IPS-18a (cell line): ENCODE measurements around the gene CRKL.
"Not testable (repeated sequence)": the region's sequence is repeated elsewhere in the genome, so short reads cannot be mapped to it uniquely, and the experiment has no call there.

Experiments
- H3K27ac ChIP-seq: one replicate; pipeline ENCODE4 v1.5.1; 2013; ENCODE audit warnings: low read length
- H3K27me3 ChIP-seq: one replicate; pipeline ENCODE4 v1.6.1; 2013; ENCODE audit warnings: mild to moderate bottlenecking, low read length; ENCODE audit not compliant: control insufficient read depth, insufficient read depth
- H3K36me3 ChIP-seq: one replicate; pipeline ENCODE4 v1.6.1; 2013; ENCODE audit warnings: low read depth, low read length; ENCODE audit not compliant: control insufficient read depth
- H3K4me1 ChIP-seq: one replicate; pipeline ENCODE4 v1.6.1; 2013; ENCODE audit warnings: low read depth, low read length; ENCODE audit not compliant: control insufficient read depth
- H3K4me3 ChIP-seq: one replicate; pipeline ENCODE4 v1.5.1; 2013; ENCODE audit warnings: low read length
- H3K9ac ChIP-seq: one replicate; pipeline ENCODE4 v1.6.1; 2013; ENCODE audit warnings: mild to moderate bottlenecking, low read length, moderate library complexity
- H3K9me3 ChIP-seq: one replicate; pipeline ENCODE4 v1.6.1; 2013; ENCODE audit warnings: low read depth, low read length; ENCODE audit not compliant: control insufficient read depth

Gene CRKL

DNA sequence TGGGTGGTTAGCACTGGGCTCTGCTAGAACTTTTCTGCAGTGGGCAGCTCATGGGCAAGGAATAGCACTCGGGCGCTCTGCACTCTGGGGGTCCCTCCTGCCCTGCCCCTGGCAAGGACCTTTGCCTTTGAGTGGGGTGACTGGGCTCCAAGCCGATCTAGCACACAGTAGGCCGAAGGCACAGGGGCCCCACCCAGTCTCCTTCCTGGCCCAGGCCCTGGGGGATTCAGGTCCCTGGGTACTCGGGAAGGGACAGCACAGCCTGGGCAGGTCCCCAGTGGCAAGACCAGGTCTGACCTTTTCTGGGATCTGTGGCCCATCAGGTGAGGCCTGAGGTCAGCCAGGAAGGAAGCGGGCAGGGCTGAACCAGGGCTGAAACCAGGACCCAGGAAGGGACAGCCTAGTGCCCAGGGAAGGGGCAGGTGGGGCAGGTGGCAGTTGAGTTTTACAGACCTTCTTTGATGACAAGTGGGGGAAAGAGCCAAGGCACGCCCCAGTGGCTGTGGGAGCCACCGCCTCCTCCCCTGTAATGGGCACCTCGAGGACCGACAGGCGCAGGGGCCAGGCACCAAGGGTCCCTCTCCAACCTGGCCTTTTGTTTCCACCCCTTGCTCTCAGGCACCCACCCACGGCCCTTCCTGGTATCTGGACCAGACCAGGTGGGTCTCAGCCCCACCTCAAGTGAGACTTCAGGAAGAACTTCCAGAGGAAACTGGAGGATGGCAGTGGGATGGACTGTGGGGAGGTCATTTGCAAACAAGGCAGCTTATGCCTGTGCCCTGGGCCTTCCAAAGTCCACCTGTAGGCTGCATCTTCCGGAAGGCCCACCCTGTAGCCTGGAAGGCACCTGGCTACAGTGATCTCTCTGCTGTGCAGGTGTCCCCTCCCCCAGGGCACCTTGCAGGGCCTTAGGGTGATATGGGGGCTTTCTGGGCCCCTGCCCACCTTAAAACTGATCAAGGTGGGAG is 49.0 kb downstream of the CRKL start:
- Histone ChIP-seq H3K27me3 (peaks cover 72% of the 10 kb centered on the region), H3K9me3 (no peaks in the 10 kb centered on the region), H3K4me3 (no peak overlapping the region), H3K9ac (no peak overlapping the region), H3K4me1 (peaks cover 18% of the 10 kb centered on the region), H3K27ac (no peak overlapping the region), H3K36me3 (no peaks in the 10 kb centered on the region)

DNA sequence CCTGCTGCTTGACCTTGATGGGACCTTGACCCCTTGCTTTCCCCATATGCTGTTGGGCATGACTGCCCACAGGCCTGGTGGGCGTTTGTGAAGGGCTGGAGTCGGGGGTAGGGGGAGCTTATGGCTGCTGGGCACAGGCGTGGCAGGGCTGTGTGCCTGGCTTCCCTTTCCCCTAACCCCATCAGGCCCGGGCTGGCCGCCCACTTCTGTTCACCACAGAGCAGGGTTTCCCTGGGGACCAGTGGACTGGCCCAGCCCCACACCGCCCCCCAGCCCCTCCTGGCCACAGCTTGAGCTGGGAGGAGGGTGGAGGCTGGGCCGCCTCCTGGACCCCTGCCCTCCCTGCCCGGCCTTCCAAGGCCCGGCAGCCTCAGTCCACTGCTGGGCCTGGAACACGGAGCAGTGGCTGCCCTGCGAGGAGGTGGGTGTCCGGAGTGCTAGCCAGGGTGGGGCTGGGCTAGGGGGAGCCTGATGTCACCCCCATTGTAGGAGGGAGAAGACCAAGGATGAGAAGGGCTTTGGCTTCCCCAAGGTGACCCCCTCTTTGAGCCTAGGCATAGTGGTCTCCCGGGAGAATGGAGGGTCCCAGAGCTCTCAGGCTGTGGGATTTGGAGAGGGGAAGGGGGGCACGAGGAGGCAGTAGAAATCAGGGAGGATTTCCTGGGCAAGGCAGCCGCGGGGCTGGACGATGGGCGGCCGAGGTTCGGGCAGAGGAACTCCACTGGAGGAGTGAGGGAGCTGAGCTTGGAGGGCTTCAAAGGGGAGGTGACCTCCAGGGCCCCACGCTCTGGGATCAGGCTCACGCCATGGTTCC is 49.9 kb downstream of the CRKL start, which contains the start of gene AIFM3:
Gene AIFM3 (plus strand): TSS at position 373 of the 814 bp plus-strand sequence. CDS start 690 bp downstream, outside the sequence.
- Histone ChIP-seq H3K27me3 (peaks cover 72% of the 10 kb centered on the region), H3K9me3 (no peaks in the 10 kb centered on the region), H3K9ac (no peak within 1 kb of the TSS), H3K36me3 (no peaks in the 10 kb centered on the region), H3K4me3 (no peak within 1 kb of the TSS), H3K4me1 (peaks cover 25% of the 10 kb centered on the region), H3K27ac (no peak within 1 kb of the TSS)

DNA sequence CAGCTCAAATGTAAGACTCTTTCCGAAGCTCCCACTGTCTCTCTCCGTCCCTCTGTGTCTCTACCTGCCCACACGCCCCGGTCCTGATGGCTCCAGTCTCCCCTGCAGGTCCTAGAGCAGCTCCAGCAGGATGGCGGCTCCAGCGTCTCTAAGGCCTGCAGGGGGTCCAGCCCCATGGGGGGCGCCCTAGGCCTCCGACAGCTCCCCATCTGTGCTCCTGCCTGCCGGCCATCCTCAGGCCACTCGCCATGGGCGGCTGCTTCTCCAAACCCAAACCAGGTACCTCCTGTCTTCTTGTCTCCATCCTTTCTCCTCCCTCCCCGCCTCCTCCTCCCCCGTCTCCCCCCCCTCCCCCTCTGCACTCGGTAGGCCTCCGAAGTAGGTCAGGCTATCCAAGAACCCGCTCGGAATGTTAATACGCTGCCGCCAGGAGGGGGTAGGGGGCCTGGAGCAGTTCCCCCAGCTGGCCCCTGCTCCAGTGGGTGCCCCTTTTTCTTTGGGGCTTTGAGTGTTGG is 50.5 kb downstream of the CRKL start:
- no peak overlapping the region for H3K4me3 ChIP-seq
- no peaks in the 10 kb centered on the region for H3K9me3 ChIP-seq
- H3K27ac ChIP-seq = no peak overlapping the region
- H3K9ac ChIP-seq = no peak overlapping the region
- peaks cover 25% of the 10 kb centered on the region for H3K4me1 ChIP-seq
- H3K36me3 ChIP-seq = no peaks in the 10 kb centered on the region
- H3K27me3 ChIP-seq = peaks cover 66% of the 10 kb centered on the region

DNA sequence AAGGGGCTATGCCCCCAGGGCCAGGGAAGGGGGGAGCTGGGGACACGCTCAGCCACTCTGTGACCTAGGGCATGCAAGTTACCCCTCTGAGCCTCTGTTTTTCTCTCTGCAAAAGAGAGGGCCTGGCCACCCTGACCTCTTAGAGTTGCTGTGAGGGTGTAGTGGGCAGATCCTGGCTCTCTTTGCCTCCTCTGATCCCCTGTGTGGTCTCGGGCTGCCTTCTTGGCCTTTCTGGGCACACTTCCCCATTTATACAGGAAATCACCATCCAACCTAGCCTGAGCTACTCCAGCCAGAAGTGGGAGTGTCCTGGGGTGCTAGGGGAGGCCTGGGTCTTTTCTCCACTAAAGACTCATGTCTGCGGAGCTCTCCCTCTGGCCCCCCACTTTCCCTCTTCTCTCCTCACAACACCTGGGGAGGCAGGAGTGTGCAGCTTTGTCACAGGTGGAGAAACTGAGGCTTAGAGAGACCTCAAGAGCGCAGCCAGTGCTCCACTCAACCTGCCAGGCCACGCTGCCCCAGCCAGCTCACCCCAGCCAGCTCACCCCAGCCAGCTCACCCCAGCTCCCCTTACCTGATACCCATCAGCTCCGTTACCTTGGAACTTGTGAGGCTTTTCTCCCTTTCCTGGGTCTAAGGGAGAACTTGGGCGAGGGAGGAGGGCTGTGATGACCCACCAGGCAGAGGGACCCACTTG is 51.2 kb downstream of the CRKL start:
- Histone ChIP-seq H3K4me3 (no peak overlapping the region), H3K9me3 (no peaks in the 10 kb centered on the region), H3K36me3 (no peaks in the 10 kb centered on the region), H3K4me1 (peaks cover 25% of the 10 kb centered on the region), H3K27me3 (peaks cover 59% of the 10 kb centered on the region), H3K27ac (no peak overlapping the region), H3K9ac (no peak overlapping the region)

DNA sequence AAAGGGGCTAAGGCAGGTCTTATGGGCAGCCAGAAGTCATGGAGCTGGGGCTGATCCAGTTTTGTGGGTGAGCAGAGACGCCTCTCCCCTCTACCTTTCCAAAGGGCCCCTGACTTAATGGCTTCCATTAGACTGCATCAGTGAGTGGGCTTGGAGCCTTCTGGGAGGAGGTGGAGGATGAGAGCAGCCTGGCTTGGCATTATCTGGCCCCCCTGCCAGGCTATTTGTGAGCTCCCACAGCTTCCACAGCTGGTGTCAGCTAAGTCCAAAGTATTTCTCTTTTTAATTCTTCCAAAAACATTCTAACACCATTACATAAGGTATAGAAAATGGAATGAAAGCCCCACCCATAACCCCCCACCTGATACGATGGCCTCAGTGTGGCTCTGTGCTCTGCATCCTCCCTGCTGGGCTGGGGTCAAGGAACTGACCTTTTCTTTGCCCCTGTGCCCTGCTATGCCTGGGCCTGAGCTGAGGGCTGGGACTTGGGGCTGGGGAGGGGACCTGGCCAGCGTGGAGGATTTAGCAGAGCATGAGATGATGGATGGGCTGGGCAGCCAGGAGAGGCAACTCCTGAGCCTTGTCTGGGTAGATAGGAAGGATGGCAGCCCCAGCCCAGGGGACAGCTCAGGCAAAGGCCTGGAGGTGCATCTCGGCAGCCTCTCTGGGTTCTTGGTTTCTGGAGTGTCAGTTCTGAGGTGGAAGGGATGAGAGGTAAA is 53.9 kb downstream of the CRKL start:
- no peak overlapping the region for H3K27ac ChIP-seq
- H3K9ac ChIP-seq = no peak overlapping the region
- peaks cover 19% of the 10 kb centered on the region for H3K4me1 ChIP-seq
- H3K27me3 ChIP-seq = peaks cover 34% of the 10 kb centered on the region
- no peaks in the 10 kb centered on the region for H3K36me3 ChIP-seq
- H3K4me3 ChIP-seq = no peak overlapping the region
- H3K9me3 ChIP-seq = no peaks in the 10 kb centered on the region

DNA sequence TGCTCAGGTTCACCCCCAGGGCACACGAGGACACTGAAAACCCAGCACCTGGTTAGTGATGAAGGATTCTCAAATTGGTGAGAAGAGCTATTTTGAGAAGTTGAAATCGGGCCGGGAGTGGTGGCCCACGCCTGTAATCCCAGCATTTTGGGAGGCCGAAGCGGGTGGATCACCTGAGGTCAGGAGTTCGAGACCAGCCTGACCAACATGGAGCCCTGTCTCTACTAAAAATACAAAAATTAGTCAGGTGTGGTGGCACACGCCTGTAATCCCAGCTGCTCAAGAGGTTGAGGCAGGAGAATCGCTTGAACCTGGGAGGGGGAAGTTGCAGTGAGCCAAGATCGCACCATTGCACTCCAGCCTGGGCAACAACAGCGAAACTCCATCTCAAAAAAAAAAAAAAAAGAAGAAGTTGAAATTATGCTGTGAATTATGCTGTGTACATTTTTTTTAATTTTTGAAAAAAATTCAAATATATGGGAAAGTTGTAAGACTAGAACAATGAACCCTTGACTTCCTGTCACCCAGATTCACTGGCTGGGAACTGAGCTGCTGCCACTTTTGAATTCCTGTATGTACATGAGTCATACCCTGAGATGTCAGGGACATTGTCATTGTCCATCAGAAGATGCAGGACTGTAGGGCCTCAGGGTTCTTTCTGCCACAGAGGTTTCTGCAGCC is 54.9 kb downstream of the CRKL start:
- not testable (repeated sequence) for H3K36me3 ChIP-seq, H3K9ac ChIP-seq, H3K4me3 ChIP-seq, H3K9me3 ChIP-seq, H3K27ac ChIP-seq
- Histone ChIP-seq H3K4me1 (peaks cover 19% of the 10 kb centered on the region), H3K27me3 (peaks cover 23% of the 10 kb centered on the region)

DNA sequence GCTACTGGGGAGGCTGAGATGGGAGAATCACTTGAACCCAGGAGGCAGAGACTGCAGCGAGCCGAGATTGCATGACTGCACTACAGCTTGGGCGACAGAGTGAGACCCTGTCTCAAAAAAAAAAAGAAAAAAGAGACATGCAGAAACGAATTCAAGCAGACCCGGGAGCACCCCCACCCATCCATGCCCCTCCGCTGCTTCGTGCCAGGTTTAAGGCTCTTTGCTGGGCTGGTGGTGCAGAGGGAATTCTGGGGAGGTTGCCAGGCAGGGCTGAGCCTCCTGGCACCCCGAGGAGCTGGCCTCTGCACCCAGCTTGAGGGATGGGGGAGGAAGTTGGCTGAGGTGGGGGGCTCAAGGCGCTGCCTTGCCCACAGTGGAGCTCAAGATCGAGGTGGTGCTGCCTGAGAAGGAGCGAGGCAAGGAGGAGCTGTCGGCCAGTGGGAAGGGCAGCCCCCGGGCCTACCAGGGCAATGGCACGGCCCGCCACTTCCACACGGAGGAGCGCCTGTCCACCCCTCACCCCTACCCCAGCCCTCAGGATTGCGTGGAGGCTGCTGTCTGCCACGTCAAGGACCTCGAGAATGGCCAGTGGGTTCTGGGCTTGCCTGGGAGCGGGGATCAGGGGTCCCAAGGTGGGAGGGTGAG is 55.8 kb downstream of the CRKL start:
- Histone ChIP-seq H3K36me3 (no peaks in the 10 kb centered on the region), H3K9ac (no peak overlapping the region), H3K9me3 (no peaks in the 10 kb centered on the region), H3K4me3 (no peak overlapping the region), H3K4me1 (peaks cover 12% of the 10 kb centered on the region), H3K27ac (no peak overlapping the region), H3K27me3 (peaks cover 16% of the 10 kb centered on the region)

DNA sequence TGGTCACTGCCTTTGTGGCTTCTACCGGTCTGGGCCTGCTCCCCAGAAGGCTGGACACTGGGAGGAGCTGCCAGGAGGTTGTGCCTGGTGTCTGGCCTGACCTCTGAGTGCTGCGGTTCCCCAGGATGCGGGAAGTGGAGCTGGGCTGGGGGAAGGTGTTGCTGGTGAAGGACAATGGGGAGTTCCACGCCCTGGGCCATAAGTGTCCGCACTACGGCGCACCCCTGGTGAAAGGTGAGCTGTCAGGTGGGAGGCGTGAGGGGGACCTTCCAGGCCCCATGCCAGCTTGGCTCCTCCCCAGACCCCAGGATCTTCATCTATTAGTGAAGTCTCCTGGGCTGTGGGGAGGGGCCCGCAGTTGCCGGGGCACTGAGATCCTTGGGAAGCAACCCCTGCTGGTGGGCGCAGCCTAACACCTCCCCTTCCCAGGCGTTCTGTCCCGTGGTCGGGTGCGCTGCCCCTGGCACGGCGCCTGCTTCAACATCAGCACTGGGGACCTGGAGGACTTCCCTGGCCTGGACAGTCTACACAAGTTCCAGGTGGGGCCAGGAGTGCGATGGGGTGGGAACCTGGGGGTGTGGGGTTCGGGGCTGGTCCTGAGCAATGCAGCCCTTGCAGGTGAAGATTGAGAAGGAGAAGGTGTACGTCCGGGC is 56.6 kb downstream of the CRKL start:
- H3K27me3 ChIP-seq = peaks cover 15% of the 10 kb centered on the region

DNA sequence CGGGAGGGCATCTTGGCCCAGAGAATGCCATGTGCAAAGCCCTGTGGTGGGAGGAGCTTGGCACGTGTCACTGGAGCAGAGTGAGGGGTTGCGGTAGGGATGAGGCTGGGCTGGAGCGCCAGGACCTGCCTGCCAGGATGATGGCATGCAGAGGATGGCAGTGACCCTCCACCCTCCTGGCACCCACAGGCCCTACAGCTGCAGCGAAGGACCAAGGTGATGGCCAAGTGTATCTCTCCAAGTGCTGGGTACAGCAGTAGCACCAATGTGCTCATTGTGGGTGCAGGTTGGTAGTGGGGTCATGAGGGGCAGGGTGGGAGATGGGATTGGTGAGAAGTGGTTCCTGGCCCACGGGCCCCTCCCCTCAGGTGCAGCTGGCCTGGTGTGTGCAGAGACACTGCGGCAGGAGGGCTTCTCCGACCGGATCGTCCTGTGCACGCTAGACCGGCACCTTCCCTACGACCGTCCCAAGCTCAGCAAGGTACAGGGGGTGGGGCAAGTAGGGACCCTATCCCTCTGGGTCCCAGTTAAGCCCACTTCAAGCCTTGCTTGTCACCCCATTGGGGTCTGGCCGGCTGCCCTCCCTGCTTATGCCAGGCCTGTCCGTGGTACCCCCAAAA is 57.2 kb downstream of the CRKL start:
- H3K27me3 ChIP-seq = peaks cover 11% of the 10 kb centered on the region
- no peak overlapping the region for H3K27ac ChIP-seq
- no peak overlapping the region for H3K9ac ChIP-seq
- peaks cover 7% of the 10 kb centered on the region for H3K9me3 ChIP-seq
- H3K4me1 ChIP-seq = peaks cover 12% of the 10 kb centered on the region
- no peaks in the 10 kb centered on the region for H3K36me3 ChIP-seq
- no peak overlapping the region for H3K4me3 ChIP-seq

More for the DNA sequence above, 56.6 kb downstream of the CRKL start:
- peaks cover 12% of the 10 kb centered on the region for H3K4me1 ChIP-seq
- peaks cover 6% of the 10 kb centered on the region for H3K9me3 ChIP-seq
- H3K36me3 ChIP-seq = no peaks in the 10 kb centered on the region
- H3K4me3 ChIP-seq = no peak overlapping the region
- no peak overlapping the region for H3K9ac ChIP-seq
- H3K27ac ChIP-seq = no peak overlapping the region
